ENCODE data around the gene NAGS.
A peak's percentile ranks its signal among the peaks of the same experiment; 100 is the strongest.
"Not testable (repeated sequence)": the region's sequence is repeated elsewhere in the genome, so short reads cannot be mapped to it uniquely, and the experiment has no call there.

NAGS gene

GRCh38 chr17:43967251-43967875, 37.1 kb upstream of the NAGS start:
- H3K4me3 ChIP-seq (ENCODE audit: low read depth, low read length): peak overlapping the region; percentile 39; the same call in 1 of the 2 replicates
- TF ChIP-seq, protein P1, sequence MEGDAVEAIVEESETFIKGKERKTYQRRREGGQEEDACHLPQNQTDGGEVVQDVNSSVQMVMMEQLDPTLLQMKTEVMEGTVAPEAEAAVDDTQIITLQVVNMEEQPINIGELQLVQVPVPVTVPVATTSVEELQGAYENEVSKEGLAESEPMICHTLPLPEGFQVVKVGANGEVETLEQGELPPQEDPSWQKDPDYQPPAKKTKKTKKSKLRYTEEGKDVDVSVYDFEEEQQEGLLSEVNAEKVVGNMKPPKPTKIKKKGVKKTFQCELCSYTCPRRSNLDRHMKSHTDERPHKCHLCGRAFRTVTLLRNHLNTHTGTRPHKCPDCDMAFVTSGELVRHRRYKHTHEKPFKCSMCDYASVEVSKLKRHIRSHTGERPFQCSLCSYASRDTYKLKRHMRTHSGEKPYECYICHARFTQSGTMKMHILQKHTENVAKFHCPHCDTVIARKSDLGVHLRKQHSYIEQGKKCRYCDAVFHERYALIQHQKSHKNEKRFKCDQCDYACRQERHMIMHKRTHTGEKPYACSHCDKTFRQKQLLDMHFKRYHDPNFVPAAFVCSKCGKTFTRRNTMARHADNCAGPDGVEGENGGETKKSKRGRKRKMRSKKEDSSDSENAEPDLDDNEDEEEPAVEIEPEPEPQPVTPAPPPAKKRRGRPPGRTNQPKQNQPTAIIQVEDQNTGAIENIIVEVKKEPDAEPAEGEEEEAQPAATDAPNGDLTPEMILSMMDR (IDR thresholded peaks at IDR 0.05; ENCODE audit: low read depth, low read length): no peak

- no peak overlapping the region for H3K4me3 ChIP-seq (ENCODE audit: low read depth, low read length)
- TF ChIP-seq, protein P1 (IDR thresholded peaks at IDR 0.05; ENCODE audit: low read depth, low read length): no peak
These were observed 34.1 kb upstream of the NAGS start for GRCh38 chr17:43970366-43970765.

GRCh38 chr17:43971436-43971835, 33.0 kb upstream of the NAGS start:
- H3K4me3 ChIP-seq (ENCODE audit: low read depth, low read length): not testable (repeated sequence)

- not testable (repeated sequence) for H3K4me3 ChIP-seq (ENCODE audit: low read depth, low read length)
These were observed 31.8 kb upstream of the NAGS start for GRCh38 chr17:43972444-43973212.

DNA sequence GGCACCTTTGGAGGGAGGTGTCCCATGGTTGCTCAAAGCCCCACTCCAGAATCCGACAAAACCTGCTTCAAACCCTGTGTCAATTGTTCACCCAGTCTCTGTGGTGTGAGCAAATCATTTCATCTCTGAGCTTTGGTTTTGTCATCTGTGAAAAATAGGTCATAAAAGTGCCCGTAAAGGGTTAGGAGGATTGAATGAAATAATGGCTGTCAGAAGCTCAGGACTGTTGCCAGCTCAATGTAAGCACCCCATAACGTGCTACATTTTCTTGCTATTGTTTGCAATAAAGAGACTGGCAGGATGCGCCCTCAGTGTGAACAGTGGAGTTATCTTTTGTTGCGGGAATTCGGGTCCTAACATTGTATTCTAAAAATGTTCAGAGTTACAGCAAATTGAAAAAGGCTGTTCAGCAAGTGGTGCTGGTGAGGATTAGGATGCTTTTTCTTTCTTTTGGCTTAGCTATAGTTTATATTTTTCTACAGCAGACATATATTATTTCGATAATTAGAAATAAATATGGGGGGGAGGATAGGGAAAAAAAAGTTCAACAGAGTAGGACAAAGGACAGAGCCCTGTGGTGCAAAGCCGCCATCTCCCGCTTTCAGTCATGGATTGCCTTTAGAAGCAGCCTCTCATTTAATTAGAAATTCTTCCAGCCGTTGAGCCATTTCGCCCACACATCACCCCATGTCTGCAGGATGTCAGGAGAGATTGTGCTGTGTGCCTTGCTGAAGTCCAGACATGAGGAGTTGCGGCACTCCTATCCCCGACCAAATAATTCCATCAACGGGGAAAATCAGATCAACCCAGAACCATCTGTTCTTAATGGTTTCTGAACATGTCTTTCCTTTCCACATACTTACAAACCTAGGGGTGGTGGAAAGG, 29.8 kb upstream of the NAGS start:
- TF ChIP-seq, protein P1 (IDR thresholded peaks at IDR 0.05; ENCODE audit: low read depth, low read length): no peak

GRCh38 chr17:43975898-43976297, 28.5 kb upstream of the NAGS start:
- H3K4me3 ChIP-seq (ENCODE audit: low read depth, low read length): no peak overlapping the region
- TF ChIP-seq, protein P1 (IDR thresholded peaks at IDR 0.05; ENCODE audit: low read depth, low read length): no peak

More for the DNA sequence above, 29.8 kb upstream of the NAGS start:
- no peak overlapping the region for H3K4me3 ChIP-seq (ENCODE audit: low read depth, low read length)

DNA sequence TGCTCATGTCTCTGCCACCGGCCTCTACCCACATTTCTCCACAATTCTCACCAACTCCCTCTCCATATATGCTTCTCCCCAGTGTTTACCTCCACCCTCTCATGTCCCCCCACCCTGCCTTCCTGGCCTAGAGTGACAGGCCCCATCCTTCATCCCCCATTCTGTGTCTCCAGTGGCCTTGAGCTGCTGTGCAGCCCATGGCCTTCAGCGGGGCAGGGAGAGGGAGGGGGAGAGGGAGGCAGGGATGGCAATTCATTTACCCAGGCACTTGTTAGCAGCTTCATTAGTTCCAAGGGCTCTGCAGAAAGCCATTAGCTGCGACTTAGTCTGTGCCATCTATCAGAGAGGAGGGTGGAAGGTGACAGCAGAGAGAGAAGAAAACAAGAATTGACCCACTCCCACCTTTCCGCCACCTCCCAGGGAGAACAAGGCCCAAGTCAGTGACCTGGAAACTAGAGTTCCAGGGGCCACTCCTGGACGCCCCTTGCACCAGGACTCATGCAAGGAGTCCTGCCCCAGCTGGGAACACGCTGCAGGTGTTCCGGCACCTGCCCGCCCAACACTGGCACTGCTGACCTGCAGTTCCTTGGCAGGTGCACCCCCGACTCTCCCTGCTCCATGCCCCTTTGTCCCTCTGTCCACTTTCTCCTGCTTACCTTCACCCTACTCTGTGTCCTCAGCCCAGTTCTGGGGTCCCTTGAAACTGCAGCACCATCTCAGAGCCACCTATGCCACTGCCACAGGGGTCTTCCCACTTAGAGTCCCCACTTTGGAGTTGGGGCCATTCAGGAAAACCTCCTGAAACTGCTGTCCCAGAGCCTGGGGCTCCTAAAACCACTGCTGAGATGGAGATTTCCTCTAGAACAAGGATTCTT, 27.2 kb upstream of the NAGS start:
- TF ChIP-seq, protein P1 (IDR thresholded peaks at IDR 0.05; ENCODE audit: low read depth, low read length): no peak
- H3K4me3 ChIP-seq (ENCODE audit: low read depth, low read length): no peak overlapping the region
